NCI-H2171 treated with DMSO at 0.1 percent for 48 hours (cell line): ENCODE data around the gene ITIH5.

Source experiments
- DNase-seq: peaks from one replicate; lab custom pipeline; 2025; lab: John Stamatoyannopoulos, UW

Gene ITIH5

GRCh38 chr10:7518693-7519092 lies 148.1 kb downstream of the ITIH5 start:
- DNase-seq = no peak

- DNase-seq = no peak
Measured at GRCh38 chr10:7515439-7515838, 151.3 kb downstream of the ITIH5 start.

GRCh38 chr10:7513936-7514335 lies 152.8 kb downstream of the ITIH5 start:
- DNase-seq = no peak

- no peak for DNase-seq
Measured at GRCh38 chr10:7513455-7513854, 153.3 kb downstream of the ITIH5 start.

- DNase-seq = no peak
Measured at GRCh38 chr10:7512487-7512886, 154.3 kb downstream of the ITIH5 start.

- DNase-seq = no peak
Measured at GRCh38 chr10:7511612-7512011, 155.2 kb downstream of the ITIH5 start.
